GM13976 (cell line): ENCODE results near the gene SCAMP4.

Source experiments
- DNase-seq: peaks from one replicate; pipeline ENCODE4 v3.0.0; 2012; ENCODE audit warnings: low spot score
- CTCF ChIP-seq: IDR thresholded peaks from 2 replicates; pipeline ENCODE4 v1.5.1; 2012; ENCODE audit warnings: borderline replicate concordance, mild to moderate bottlenecking; ENCODE audit not compliant: insufficient read depth; ENCODE audit errors: extremely low read depth, missing control alignments, control extremely low read depth
- in situ Hi-C: fragments of 300-500 bp; cut with MboI; formaldehyde crosslinking; loops from one replicate; pipeline ENCODE4 v1.12.0; 2022; ENCODE audit warnings: low sequenced_read_pairs, mixed read lengths, inconsistent platforms; ENCODE audit not compliant: unreplicated experiment

The SCAMP4 gene

DNA sequence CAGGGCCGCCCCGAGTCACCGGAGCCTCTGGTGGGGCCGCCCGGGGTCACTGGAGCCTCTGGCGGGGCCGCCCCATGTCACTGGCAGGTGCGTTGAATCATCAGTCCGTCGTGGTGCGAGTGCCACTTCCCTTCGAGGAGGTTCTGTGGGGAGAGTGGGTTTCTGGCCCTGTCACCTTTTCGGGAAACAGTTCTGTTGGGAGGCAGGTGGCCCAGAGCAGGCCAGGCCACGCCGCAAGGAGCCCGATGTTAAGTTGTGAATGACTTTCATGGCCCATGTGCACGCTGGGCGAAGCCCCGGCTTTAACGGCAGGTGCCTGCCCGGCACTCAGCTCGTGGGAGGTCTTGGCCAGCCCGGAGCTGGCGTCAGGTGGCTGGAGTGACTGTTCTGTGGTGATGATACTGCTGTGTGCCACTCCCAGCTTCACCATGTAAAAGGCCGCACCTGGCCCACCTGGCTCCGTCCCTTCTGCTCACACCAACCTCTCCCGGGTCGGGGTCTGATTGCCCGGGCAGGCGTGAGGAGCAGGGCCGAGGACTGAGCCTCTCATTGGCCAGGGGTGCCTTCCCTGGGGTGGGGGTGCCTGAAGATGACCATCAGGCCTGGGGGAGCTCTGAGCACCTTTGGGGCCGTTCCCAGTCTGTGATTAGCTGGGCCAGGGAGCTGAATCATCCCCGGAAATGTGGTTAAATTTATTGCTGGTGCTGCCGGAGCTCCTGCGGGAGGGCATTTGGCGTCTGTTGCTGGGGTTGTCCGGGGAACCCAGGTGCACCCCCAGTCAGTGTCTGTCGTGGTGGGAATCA, 65.0 kb downstream of the SCAMP4 start:
- no peak for TF ChIP-seq CTCF
- in situ Hi-C loops, result no loop called here
- DNase-seq, result no peak

DNA sequence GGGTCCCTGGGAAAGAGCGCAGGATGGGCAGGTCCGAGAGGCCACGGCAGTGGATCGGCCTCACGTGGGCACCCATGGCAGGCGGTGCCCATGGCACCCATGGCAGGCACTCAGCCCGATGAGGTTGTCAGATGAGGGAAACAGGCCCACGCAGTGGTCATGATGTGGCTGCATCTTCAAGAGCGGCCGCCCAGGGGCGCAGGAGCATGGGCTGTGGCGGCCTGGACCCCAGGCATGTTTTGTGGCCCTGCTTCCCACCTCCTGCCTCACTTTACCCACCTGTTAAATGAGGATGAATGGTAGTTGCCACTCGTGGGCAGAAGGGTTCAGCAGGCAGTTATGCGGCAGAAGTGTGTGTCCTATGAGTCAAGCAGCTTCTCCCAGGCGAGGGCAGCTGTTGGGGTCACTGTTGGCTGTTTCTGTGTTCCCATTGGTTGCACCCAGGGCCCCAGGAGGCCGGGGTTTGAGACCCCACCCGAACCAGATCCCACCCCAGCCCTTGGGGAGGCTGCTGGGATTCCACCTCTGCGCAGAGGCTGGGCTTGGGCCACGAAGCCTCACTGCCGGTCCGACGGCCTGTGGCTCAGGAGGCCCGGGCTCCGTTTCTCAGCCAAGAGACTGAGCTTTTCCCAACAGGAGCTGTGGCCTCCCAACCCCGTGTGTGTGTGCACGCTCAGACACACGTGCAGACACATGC, 65.8 kb downstream of the SCAMP4 start:
- in situ Hi-C loops, result no loop called here
- no peak for DNase-seq
- no peak for TF ChIP-seq CTCF

DNA sequence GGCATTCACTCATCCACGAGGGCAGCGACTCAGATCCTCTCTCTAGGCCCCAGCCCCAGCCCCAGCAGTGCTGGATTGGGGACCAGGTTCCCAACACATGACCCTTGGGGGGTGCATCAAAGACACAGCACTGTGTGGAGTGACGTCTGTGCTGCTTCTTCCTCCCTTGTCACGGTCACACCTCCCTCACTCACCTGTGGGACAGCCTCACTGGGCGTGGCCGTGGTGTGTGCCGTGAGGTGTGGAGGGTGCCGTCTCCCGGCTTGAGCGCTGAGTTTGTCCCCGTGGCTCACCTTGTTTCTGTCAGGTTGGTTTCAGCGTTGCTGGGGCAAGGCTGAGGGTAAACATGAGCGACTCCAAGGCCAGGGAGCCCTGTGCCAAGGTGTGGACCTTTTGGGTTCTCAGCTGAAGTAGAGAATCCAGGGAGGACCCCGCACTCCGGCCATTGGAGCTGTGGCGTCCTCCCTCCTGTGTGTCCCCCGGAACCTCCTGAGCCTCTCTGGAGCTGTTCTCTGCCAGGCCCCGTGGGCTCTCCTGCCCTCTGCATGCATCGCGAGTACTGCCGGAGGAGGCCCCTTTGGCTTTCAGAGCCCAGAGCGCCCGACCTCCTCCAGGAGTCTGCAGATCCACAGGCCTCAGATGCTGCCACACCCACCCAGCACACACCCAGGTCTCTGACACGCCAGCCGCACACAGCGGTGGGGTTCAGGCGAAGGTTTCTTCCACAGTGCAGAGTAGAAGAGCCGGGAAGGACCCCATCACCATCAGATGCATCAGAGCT, 69.4 kb downstream of the SCAMP4 start:
- in situ Hi-C loops, result no loop called here
- TF ChIP-seq CTCF, result no peak
- no peak for DNase-seq

GRCh38 chr19:1975162-1975480, 69.9 kb downstream of the SCAMP4 start:
- no peak for DNase-seq
- in situ Hi-C loops, result no loop called here
- no peak for TF ChIP-seq CTCF
